Measurements from ENCODE around the gene KANSL1.

- TF ChIP-seq E2F8 (IDR thresholded peaks at IDR 0.05; ENCODE audit: low read depth, partially characterized antibody) (no peak), EZH2 (IDR thresholded peaks at IDR 0.05; ENCODE audit: borderline replicate concordance, control insufficient read depth, low read depth, low read length) (no peak), USF2 (IDR thresholded peaks at IDR 0.05; ENCODE audit: borderline replicate concordance, low read depth, low read length) (no peak)
Observed at GRCh38 chr17:46199379-46199778, 6.2 kb upstream of the KANSL1 start.
